ENCODE results near the gene TTBK2. TPM values are rescaled to one million over a fixed set of nuclear protein-coding genes. Genes with fewer than 3 reads are reported as not detected.

The TTBK2 gene
- total RNA-seq, 1 experiment from 2014 or later = 10.6 TPM

DNA sequence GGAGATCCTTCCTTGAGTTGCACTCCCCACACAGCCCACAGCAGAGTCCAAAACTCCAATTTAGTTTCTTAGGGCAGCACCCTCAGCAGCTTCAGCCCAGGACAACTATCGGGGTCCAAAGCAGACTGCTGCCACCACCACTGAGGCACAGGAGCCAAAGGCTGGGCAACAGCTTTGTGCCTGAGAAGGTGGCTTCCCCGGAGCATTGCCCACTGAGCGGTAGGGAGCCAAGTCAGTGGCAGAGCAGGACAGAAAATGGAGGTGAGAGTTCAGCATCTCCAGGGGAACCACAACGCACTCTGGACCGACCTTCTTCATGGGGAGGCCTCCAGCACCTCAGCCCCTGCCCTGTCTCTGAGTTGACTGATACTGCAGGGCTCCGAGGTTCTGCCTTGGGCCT is 227.1 kb downstream of the TTBK2 start:
- Histone ChIP-seq H3K14ac (ENCODE audit: insufficient read depth, low read length) (no peak overlapping the region), H4K8ac (replicated peaks; ENCODE audit: insufficient read length, low read depth, low read length) (no peak overlapping the region), H4K20me1 (ENCODE audit: control insufficient read depth, insufficient read depth, insufficient read length) (no peaks in the 10 kb centered on the region), H3K23me2 (ENCODE audit: insufficient read length, low read depth, low read length, poor library complexity, severe bottlenecking) (no peaks in the 10 kb centered on the region), H3K27ac (ENCODE audit: insufficient read length, low read depth, low read length) (no peak overlapping the region), H2BK5ac (ENCODE audit: insufficient read length, low read length) (no peak overlapping the region), H3K27me3 (ENCODE audit: insufficient read depth, low read length) (no peaks in the 10 kb centered on the region), H4K5ac (ENCODE audit: insufficient read length, low read depth, low read length) (no peak overlapping the region), H3K79me2 (ENCODE audit: insufficient read depth, low read length) (no peaks in the 10 kb centered on the region), H3K56ac (ENCODE audit: insufficient read length, low read depth, low read length) (no peak overlapping the region), H3K4me1 (ENCODE audit: insufficient read depth, low read length) (no peaks in the 10 kb centered on the region), H3K9me3 (ENCODE audit: control insufficient read depth, low read depth, low read length) (no peaks in the 10 kb centered on the region), H3K18ac (ENCODE audit: insufficient read length, low read depth, low read length) (no peak overlapping the region), H2AK5ac (ENCODE audit: insufficient read length, low read length) (no peak overlapping the region), H3K4me2 (ENCODE audit: insufficient read depth, insufficient read length, low read length) (no peak overlapping the region), H3K4ac (ENCODE audit: low read depth, low read length) (no peak overlapping the region), H2BK120ac (ENCODE audit: low read depth, low read length, poor library complexity, severe bottlenecking) (no peak overlapping the region), H4K91ac (ENCODE audit: insufficient read length, low read depth, low read length) (no peak overlapping the region), H2AFZ (ENCODE audit: low read length) (no peak overlapping the region), H2BK20ac (ENCODE audit: low read depth, low read length, poor library complexity, severe bottlenecking) (no peak overlapping the region), H3K9ac (ENCODE audit: extremely low read depth, insufficient read length, low read length) (no peak overlapping the region), H3T11ph (ENCODE audit: low read length) (no peak overlapping the region), H3K79me1 (ENCODE audit: insufficient read depth, low read depth, low read length, poor library complexity, severe bottlenecking) (no peaks in the 10 kb centered on the region), H2BK12ac (ENCODE audit: insufficient read length, low read depth, low read length) (no peak overlapping the region), H2BK15ac (ENCODE audit: low read depth, low read length) (no peak overlapping the region), H3K23ac (ENCODE audit: insufficient read length, low read depth, low read length) (no peak overlapping the region)
- no peak for DNase-seq
- Mint-ChIP-seq H3K9me3 (no peaks in the 10 kb centered on the region), H3K4me3 (no peak overlapping the region), H3K27ac (peak overlapping the region in 2 of 3 experiments; percentile 77 to 95; a peak in 2 of 7 replicates), H3K4me1 (peaks cover 0 to 3% of the 10 kb centered on the region in 2 experiments; a peak in 1 of 4 replicates), H3K27me3 (ENCODE audit: low read depth) (no peaks in the 10 kb centered on the region), H3K36me3 (ENCODE audit: insufficient read depth in 1 of 3, low read depth in 3 of 3) (peaks cover 0 to 14% (median 2%) of the 10 kb centered on the region in 3 experiments; a peak in 2 of 7 replicates)
- no CpG with 5 or more reads among the region's 6 CpGs for WGBS (ENCODE audit: extremely low coverage, insufficient read length, low lambda C conversion rate)
- TF ChIP-seq, protein P1, sequence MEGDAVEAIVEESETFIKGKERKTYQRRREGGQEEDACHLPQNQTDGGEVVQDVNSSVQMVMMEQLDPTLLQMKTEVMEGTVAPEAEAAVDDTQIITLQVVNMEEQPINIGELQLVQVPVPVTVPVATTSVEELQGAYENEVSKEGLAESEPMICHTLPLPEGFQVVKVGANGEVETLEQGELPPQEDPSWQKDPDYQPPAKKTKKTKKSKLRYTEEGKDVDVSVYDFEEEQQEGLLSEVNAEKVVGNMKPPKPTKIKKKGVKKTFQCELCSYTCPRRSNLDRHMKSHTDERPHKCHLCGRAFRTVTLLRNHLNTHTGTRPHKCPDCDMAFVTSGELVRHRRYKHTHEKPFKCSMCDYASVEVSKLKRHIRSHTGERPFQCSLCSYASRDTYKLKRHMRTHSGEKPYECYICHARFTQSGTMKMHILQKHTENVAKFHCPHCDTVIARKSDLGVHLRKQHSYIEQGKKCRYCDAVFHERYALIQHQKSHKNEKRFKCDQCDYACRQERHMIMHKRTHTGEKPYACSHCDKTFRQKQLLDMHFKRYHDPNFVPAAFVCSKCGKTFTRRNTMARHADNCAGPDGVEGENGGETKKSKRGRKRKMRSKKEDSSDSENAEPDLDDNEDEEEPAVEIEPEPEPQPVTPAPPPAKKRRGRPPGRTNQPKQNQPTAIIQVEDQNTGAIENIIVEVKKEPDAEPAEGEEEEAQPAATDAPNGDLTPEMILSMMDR (conservative IDR thresholded peaks at IDR 0.05) = no peak

Data from H9 (cell line).